GM12878 (cell line): ENCODE data around the gene YY1. TPM values are rescaled to one million over a fixed set of nuclear protein-coding genes. Genes with fewer than 3 reads are reported as not detected.
A peak's percentile ranks its signal among the peaks of the same experiment; 100 is the strongest.

ENCODE experiments used
- BHLHE40 ChIP-seq, 2 experiments: fragments of 450-650 bp in 1 of 2; IDR thresholded peaks; 2 replicates each; pipeline ENCODE4 v1.6.1; 2011 to 2017; ENCODE audit warnings: low read depth in 2 of 2, borderline replicate concordance in 1 of 2, improper control_type of control experiment in 1 of 2, low read length in 1 of 2, mild to moderate bottlenecking in 1 of 2
- CBFB ChIP-seq: IDR thresholded peaks from 2 replicates; pipeline ENCODE4 v1.6.1; 2016; ENCODE audit warnings: antibody characterized with exemption, low read depth
- CEBPB ChIP-seq, 2 experiments: fragments of 150-350 bp in 1 of 2; IDR thresholded peaks; 2 replicates each; pipeline ENCODE4 v1.6.1; 2012 to 2014; ENCODE audit warnings: low read depth in 2 of 2, low read length in 2 of 2, borderline replicate concordance in 1 of 2, inconsistent platforms in 1 of 2
- EGR1 ChIP-seq, 2 experiments: IDR thresholded peaks; 1 replicate in 1 of 2; 2 replicates in 1 of 2; pipeline ENCODE4 v1.6.1; 2011 to 2012; ENCODE audit warnings: low read depth in 2 of 2, low read length in 2 of 2, borderline replicate concordance in 1 of 2, mild to moderate bottlenecking in 1 of 2, moderate library complexity in 1 of 2
- FOXM1 ChIP-seq: IDR thresholded peaks from 2 replicates; pipeline ENCODE4 v1.6.1; 2012; ENCODE audit warnings: low read depth, mild to moderate bottlenecking, inconsistent platforms, low read length, moderate library complexity
- GABPA ChIP-seq: IDR thresholded peaks from 2 replicates; pipeline ENCODE4 v1.6.1; 2014; ENCODE audit warnings: antibody characterized with exemption, low read depth, mild to moderate bottlenecking, inconsistent platforms
- IKZF1 ChIP-seq: fragments of 450-650 bp; conservative IDR thresholded peaks from 2 replicates; pipeline ENCODE4 v1.6.1; 2017; ENCODE audit warnings: antibody characterized with exemption, mild to moderate bottlenecking
- IKZF2 ChIP-seq, 2 experiments: fragments of 450-650 bp; IDR thresholded peaks; 2 replicates each; pipeline ENCODE4 v1.6.1; 2017; ENCODE audit warnings: mild to moderate bottlenecking in 2 of 2, moderate library complexity in 2 of 2
- KDM1A ChIP-seq: fragments of 200-600 bp; sonication (generic); IDR thresholded peaks from 2 replicates; pipeline ENCODE4 v1.6.1; 2016; ENCODE audit warnings: borderline replicate concordance
- NFIC ChIP-seq: IDR thresholded peaks from 2 replicates; pipeline ENCODE4 v1.6.1; 2012; ENCODE audit warnings: low read depth, mild to moderate bottlenecking, inconsistent platforms, low read length, moderate library complexity
- SIN3A ChIP-seq: IDR thresholded peaks from 2 replicates; pipeline ENCODE4 v1.6.1; 2012; ENCODE audit warnings: low read depth, low read length, improper control_type of control experiment
- WRNIP1 ChIP-seq: IDR thresholded peaks from 2 replicates; pipeline ENCODE4 v1.6.1; 2011; ENCODE audit warnings: low read depth, low read length, improper control_type of control experiment, borderline replicate concordance
- polyA plus RNA-seq, 11 experiments: library from polyadenylated mRNA; depleted of rRNA in 4 of 11; unstranded in 6 of 11; stranded (reverse) in 5 of 11; fragments of >200 nt; fragmentation: Nextera tagmentation in 4 of 11; fragmentation: Illumina TruSeq in 1 of 11; extraction: Ambion mirVana in 4 of 11; extraction: Trizol in 1 of 11; gene quantifications; 1 replicate in 1 of 11; 2 replicates in 10 of 11; pipeline versions ENCODE4 v1.2.1 to v1.2.3, GENCODE V29; 2011 to 2016; ENCODE audit warnings: inconsistent platforms in 2 of 11, missing spikeins in 2 of 11, low read depth in 1 of 11
- total RNA-seq, 4 experiments: library from RNA; depleted of rRNA in 3 of 4; stranded (reverse); fragments of >200 nt in 3 of 4; fragmentation: Illumina TruSeq in 1 of 4; extraction: Trizol in 1 of 4; gene quantifications; 2 replicates each; pipeline versions ENCODE4 v1.2.1 to v1.2.3, GENCODE V29; 2013 to 2021
- TF ChIP-seq, protein P1 (sequence below): IDR thresholded peaks from 2 replicates; pipeline ENCODE4 v1.6.1; 2012; ENCODE audit warnings: improper control_type of control experiment, low read depth, low read length; ENCODE audit not compliant: insufficient replicate concordance
- TF ChIP-seq, protein P2 (sequence below): fragments of 450-650 bp; formaldehyde crosslinking; IDR thresholded peaks from 2 replicates; pipeline ENCODE4 v1.5.0; 2022; ENCODE audit warnings: mild to moderate bottlenecking, missing genetic modification characterization
- TF ChIP-seq, protein P3 (sequence below): fragments of 450-650 bp; IDR thresholded peaks from 2 replicates; pipeline ENCODE4 v1.6.1; 2017; ENCODE audit warnings: mild to moderate bottlenecking

YY1 gene
- total and polyA plus RNA-seq, 10 of the 15 experiments (the other 5 are each of a cell fraction or from before 2014, with no cell fraction given) = 23.7 to 74.0 (median 39.9) TPM

DNA sequence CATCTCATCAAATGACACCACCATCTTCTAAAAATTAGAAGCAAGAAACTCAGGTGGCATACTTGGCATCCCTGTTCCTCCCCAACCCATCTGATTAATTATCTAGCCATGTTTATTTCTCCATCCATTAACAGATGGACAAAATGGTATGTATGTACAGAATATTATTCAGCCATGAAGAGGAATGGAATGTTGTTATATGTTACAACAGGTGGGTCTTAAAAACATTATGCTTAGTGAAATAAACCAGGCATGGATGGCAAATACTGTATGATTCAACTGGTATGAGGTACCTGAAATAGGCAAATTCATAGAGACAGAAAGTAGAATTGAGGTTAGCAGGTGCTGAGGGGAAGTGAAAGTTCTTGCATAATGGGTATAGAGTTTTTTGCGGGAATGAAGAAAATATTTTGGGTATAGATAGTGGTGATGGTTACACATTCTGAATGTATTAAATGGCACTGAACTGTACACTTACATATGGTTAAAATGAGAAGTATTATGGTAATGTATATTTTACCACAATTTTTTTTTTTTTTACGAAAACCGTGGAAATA is 17.5 kb downstream of the YY1 start (continued):
- TF ChIP-seq CBFB (peak; percentile 57; the same call in 1 of the 2 replicates), SIN3A (no peak), FOXM1 (peak; percentile 47; the same call in 1 of the 2 replicates), KDM1A (no peak), BHLHE40 (IDR thresholded peaks at IDR 0.05; ENCODE audit: borderline replicate concordance in 1 of 2, low read depth in 2 of 2, low read length in 1 of 2) (no peak; a peak in 1 of 4 replicates), WRNIP1 (no peak), EGR1 (IDR thresholded peaks at IDR 0.05; ENCODE audit: borderline replicate concordance in 1 of 2, low read depth in 2 of 2, low read length in 2 of 2) (no peak), GABPA (no peak), CEBPB (IDR thresholded peaks at IDR 0.05; ENCODE audit: borderline replicate concordance in 1 of 2, low read depth in 2 of 2, low read length in 2 of 2) (0 out of 4 replicates have a peak, but pooled peaks of 1 of the 2 experiments have one; percentile 73), NFIC (peak; percentile 81), IKZF1 (0 out of 2 replicates have a peak, but pooled peaks have one; percentile 37), IKZF2 (IDR thresholded peaks at IDR 0.05) (peak; percentile 73 to 82)
- TF ChIP-seq, protein P1, sequence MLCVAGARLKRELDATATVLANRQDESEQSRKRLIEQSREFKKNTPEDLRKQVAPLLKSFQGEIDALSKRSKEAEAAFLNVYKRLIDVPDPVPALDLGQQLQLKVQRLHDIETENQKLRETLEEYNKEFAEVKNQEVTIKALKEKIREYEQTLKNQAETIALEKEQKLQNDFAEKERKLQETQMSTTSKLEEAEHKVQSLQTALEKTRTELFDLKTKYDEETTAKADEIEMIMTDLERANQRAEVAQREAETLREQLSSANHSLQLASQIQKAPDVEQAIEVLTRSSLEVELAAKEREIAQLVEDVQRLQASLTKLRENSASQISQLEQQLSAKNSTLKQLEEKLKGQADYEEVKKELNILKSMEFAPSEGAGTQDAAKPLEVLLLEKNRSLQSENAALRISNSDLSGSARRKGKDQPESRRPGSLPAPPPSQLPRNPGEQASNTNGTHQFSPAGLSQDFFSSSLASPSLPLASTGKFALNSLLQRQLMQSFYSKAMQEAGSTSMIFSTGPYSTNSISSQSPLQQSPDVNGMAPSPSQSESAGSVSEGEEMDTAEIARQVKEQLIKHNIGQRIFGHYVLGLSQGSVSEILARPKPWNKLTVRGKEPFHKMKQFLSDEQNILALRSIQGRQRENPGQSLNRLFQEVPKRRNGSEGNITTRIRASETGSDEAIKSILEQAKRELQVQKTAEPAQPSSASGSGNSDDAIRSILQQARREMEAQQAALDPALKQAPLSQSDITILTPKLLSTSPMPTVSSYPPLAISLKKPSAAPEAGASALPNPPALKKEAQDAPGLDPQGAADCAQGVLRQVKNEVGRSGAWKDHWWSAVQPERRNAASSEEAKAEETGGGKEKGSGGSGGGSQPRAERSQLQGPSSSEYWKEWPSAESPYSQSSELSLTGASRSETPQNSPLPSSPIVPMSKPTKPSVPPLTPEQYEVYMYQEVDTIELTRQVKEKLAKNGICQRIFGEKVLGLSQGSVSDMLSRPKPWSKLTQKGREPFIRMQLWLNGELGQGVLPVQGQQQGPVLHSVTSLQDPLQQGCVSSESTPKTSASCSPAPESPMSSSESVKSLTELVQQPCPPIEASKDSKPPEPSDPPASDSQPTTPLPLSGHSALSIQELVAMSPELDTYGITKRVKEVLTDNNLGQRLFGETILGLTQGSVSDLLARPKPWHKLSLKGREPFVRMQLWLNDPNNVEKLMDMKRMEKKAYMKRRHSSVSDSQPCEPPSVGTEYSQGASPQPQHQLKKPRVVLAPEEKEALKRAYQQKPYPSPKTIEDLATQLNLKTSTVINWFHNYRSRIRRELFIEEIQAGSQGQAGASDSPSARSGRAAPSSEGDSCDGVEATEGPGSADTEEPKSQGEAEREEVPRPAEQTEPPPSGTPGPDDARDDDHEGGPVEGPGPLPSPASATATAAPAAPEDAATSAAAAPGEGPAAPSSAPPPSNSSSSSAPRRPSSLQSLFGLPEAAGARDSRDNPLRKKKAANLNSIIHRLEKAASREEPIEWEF = no peak
- TF ChIP-seq, protein P2, sequence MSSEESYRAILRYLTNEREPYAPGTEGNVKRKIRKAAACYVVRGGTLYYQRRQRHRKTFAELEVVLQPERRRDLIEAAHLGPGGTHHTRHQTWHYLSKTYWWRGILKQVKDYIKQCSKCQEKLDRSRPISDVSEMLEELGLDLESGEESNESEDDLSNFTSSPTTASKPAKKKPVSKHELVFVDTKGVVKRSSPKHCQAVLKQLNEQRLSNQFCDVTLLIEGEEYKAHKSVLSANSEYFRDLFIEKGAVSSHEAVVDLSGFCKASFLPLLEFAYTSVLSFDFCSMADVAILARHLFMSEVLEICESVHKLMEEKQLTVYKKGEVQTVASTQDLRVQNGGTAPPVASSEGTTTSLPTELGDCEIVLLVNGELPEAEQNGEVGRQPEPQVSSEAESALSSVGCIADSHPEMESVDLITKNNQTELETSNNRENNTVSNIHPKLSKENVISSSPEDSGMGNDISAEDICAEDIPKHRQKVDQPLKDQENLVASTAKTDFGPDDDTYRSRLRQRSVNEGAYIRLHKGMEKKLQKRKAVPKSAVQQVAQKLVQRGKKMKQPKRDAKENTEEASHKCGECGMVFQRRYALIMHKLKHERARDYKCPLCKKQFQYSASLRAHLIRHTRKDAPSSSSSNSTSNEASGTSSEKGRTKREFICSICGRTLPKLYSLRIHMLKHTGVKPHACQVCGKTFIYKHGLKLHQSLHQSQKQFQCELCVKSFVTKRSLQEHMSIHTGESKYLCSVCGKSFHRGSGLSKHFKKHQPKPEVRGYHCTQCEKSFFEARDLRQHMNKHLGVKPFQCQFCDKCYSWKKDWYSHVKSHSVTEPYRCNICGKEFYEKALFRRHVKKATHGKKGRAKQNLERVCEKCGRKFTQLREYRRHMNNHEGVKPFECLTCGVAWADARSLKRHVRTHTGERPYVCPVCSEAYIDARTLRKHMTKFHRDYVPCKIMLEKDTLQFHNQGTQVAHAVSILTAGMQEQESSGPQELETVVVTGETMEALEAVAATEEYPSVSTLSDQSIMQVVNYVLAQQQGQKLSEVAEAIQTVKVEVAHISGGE (CRISPR knock-in tag) = no peak
- TF ChIP-seq, protein P3, sequence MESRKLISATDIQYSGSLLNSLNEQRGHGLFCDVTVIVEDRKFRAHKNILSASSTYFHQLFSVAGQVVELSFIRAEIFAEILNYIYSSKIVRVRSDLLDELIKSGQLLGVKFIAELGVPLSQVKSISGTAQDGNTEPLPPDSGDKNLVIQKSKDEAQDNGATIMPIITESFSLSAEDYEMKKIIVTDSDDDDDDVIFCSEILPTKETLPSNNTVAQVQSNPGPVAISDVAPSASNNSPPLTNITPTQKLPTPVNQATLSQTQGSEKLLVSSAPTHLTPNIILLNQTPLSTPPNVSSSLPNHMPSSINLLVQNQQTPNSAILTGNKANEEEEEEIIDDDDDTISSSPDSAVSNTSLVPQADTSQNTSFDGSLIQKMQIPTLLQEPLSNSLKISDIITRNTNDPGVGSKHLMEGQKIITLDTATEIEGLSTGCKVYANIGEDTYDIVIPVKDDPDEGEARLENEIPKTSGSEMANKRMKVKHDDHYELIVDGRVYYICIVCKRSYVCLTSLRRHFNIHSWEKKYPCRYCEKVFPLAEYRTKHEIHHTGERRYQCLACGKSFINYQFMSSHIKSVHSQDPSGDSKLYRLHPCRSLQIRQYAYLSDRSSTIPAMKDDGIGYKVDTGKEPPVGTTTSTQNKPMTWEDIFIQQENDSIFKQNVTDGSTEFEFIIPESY = no peak
